COR-L47 (cell line): Measurements from ENCODE around the gene OAS2.
"Not testable (repeated sequence)": the region's sequence is repeated elsewhere in the genome, so short reads cannot be mapped to it uniquely, and the experiment has no call there.

Experiments used
- DNase-seq: peaks from one replicate; lab custom pipeline; 2025; lab: John Stamatoyannopoulos, UW

OAS2 gene

DNA sequence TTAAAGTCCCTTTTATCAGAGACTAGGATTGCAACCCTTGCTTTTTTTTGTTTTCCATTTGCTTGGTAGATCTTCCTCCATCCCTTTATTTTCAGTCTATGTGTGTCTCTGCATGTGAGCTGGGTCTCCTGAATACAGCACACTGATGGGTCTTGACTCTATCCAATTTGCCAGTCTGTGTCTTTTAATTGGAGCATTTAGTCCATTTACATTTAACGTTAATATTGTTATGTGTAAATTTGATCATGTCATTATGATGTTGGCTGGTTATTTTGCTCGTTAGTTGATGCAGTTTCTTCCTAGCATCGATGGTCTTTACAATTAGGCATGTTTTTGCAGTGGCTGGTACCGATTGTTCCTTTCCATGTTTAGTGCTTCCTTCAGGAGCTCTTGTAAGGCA lies 21.2 kb upstream of the OAS2 start:
- not testable (repeated sequence) for DNase-seq

DNA sequence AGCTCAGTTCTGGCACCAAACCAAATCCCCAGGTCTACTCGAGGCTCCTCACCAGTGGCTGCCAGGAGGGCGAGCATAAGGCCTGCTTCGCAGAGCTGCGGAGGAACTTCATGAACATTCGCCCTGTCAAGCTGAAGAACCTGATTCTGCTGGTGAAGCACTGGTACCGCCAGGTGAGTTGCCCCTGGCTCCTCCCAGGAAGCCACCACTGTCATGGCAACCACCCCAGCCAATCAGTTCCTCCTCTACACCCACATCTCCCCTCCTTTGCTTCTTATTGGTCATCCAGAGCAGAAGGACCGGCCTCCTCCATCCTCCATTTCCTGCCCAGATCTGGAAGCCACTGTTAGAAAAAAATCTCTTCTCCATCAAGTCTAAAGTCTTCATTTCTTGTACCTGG lies 17.2 kb upstream of the OAS2 start:
- DNase-seq = no peak

DNA sequence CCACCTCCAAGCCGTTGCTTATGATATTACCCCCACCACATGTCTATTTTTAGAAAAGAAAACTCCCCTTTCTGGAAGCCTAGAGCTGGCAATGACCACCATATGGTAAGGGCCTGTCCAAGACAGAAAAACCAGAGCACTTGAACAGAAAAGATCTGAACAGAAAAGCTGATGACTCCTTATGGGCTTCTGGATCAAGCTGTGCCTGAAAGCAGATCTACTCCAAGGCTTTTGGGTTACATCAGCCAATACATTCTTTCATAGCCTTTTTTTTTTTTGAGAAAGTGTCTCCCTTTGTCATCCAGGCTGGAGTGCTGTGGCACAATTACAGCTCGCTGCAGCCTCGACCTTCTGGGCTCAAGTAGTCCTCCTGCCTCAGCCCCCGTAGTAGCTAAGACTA lies 16.8 kb upstream of the OAS2 start:
- no peak for DNase-seq

DNA sequence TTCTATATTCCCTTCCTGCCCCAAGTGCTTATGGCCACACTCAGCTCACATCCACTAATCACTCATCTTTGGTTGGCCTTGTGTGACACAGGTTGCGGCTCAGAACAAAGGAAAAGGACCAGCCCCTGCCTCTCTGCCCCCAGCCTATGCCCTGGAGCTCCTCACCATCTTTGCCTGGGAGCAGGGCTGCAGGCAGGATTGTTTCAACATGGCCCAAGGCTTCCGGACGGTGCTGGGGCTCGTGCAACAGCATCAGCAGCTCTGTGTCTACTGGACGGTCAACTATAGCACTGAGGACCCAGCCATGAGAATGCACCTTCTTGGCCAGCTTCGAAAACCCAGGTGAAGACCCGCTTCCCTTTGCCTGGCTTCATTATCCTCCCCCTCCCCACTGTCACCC lies 15.8 kb upstream of the OAS2 start:
- no peak for DNase-seq

DNA sequence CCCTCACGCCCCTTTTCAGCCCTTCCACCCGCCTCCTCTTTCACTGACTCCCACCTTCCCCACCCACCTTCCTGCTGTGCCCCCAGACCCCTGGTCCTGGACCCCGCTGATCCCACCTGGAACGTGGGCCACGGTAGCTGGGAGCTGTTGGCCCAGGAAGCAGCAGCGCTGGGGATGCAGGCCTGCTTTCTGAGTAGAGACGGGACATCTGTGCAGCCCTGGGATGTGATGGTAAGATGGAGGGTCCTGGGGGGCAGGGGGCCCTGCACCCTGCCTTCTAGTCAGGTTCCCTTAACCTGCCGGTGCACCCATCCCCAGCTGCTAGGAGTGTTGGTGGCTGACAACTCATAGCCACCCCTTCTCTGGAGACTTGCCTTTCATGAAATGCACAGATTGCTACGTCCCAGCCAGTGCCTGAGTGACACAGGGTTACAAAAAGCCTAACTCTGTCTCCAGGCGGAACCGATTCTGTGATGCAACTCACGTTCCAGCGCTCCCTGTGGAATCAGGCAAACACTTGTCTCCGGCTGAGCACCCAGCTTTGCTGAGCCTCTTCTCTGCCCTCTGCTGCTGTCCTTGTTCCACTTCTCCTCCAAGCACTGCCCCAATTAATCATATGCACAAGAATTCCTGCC lies 15.0 kb upstream of the OAS2 start:
- no peak for DNase-seq

DNA sequence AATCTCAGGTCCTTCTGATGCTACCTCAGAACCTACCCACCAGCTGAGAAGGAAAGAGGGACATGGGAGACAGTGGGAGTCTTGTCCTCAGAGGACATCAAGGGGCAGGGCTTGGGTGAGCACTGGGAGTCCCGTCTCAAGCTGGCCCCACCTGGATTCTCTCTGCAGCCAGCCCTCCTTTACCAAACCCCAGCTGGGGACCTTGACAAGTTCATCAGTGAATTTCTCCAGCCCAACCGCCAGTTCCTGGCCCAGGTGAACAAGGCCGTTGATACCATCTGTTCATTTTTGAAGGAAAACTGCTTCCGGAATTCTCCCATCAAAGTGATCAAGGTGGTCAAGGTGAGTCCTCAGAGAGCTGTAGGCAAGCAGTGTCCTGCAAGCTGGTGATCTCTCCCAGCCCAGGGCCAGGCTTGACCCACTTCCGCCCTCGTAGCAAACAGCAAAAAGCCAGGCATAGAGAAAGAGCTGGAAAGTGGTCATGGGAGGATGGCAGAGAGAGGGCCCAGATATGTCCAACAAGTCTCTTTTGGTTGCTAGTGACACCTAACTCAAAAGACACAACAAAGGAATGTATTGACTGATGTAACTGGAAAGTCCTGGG lies 14.2 kb upstream of the OAS2 start:
- DNase-seq = no peak

DNA sequence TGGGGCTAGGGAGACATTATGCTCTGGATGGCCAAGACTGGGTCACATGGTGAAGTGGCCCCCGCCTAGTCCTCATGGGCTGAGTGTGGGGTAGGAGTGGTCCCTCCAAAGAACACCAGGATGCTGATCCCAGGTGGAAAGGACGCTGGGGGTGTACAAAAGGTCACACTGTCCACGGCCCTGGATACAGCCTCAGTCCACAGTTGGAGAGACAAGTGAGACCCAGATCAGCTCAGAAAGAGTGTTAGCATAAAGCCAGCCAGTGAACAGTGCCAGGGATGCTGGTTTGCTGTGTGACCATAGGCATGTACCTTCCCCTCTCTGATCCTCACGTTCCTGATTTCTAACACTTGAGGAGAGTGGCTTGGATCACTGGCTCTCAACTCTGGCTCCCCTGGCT lies 13.4 kb upstream of the OAS2 start:
- no peak for DNase-seq

DNA sequence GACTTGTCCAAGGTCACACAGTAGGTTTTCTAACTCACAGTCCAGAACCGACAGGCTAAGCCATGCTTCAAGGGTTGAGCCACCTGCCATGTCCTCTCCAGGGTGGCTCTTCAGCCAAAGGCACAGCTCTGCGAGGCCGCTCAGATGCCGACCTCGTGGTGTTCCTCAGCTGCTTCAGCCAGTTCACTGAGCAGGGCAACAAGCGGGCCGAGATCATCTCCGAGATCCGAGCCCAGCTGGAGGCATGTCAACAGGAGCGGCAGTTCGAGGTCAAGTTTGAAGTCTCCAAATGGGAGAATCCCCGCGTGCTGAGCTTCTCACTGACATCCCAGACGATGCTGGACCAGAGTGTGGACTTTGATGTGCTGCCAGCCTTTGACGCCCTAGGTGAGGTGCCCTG lies 12.7 kb upstream of the OAS2 start:
- DNase-seq = no peak

DNA sequence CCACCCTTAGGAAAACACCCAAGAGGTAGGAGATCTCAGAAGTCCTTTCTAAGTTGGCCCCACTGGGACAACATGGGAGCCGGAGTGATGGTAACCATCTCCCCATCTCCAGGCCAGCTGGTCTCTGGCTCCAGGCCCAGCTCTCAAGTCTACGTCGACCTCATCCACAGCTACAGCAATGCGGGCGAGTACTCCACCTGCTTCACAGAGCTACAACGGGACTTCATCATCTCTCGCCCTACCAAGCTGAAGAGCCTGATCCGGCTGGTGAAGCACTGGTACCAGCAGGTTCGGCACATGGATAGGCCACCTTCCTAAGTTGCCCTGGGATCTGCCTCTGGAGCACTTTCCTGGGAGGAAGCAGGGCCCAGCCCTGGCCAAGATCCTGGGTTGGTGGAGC lies 11.0 kb upstream of the OAS2 start:
- DNase-seq = no peak

DNA sequence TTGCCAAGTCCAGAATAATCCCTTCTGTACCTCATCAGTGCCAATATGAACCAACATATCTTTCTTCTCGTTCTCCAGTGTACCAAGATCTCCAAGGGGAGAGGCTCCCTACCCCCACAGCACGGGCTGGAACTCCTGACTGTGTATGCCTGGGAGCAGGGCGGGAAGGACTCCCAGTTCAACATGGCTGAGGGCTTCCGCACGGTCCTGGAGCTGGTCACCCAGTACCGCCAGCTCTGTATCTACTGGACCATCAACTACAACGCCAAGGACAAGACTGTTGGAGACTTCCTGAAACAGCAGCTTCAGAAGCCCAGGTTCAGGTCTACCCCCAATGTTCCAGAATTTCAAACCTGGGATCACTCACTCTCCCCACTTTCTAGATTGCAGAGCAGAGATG lies 10.5 kb upstream of the OAS2 start:
- DNase-seq = no peak

DNA sequence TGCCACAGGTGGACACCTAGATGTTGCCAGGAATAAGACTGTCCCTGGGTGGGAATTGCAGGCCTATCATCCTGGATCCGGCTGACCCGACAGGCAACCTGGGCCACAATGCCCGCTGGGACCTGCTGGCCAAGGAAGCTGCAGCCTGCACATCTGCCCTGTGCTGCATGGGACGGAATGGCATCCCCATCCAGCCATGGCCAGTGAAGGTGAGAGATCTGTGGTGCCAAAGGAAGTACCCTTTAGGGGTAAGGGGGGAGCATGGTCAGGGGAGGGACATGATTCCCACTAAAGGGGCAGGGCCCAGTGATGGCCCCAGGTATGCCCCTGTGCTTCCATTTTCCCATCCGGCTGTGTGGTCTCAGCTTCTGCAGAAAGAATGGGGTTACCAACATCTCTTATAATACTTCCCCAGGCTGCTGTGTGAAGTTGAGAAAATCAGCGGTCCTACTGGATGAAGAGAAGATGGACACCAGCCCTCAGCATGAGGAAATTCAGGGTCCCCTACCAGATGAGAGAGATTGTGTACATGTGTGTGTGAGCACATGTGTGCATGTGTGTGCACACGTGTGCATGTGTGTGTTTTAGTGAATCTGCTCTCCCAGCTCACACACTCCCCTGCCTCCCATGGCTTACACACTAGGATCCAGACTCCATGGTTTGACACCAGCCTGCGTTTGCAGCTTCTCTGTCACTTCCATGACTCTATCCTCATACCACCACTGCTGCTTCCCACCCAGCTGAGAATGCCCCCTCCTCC lies 8.6 kb upstream of the OAS2 start:
- DNase-seq = no peak

DNA sequence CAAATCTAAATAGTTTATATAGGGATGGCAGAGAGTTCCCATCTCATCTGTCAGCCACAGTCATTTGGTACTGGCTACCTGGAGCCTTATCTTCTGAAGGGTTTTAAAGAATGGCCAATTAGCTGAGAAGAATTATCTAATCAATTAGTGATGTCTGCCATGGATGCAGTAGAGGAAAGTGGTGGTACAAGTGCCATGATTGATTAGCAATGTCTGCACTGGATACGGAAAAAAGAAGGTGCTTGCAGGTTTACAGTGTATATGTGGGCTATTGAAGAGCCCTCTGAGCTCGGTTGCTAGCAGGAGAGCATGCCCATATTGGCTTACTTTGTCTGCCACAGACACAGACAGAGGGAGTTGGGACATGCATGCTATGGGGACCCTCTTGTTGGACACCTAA lies 7.9 kb upstream of the OAS2 start:
- DNase-seq = no peak

DNA sequence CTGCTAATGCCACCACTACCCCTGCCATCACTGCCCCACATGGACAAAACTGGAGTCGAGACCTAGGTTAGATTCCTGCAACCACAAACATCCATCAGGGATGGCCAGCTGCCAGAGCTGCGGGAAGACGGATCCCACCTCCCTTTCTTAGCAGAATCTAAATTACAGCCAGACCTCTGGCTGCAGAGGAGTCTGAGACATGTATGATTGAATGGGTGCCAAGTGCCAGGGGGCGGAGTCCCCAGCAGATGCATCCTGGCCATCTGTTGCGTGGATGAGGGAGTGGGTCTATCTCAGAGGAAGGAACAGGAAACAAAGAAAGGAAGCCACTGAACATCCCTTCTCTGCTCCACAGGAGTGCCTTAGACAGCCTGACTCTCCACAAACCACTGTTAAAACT lies 7.1 kb upstream of the OAS2 start:
- DNase-seq = peak; percentile 23

DNA sequence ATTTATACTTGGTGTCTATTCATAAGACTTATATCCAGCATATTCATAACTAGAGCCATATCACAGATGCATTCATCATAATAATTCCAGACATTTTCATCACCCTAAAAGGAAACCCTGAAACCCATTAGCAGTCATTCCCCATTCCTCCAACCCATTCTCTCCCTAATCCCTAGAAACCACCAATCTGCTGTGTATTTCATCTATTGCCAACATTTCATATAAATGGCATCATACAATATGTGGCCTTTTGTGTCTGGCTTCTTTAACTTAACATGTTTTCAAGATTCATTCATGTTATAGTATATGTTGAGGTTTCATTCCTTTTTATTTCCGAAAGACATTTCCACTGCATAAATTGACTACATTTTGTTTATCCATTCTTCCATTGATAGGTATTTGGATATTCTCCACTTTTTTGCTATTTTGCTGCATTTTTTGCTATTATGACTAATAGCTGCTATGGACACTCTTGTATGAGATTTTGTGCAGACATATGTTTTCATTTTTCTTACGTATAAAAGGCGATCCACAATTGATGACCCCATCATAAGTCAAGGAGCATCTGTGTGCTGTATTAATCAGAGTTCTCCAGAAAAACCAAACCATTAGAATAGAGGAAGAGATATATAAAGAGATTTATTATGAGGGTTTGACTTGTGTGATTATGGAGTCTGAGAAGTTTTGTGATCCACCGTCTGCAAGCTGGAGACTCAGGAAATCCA lies 5.1 kb upstream of the OAS2 start:
- DNase-seq = no peak

DNA sequence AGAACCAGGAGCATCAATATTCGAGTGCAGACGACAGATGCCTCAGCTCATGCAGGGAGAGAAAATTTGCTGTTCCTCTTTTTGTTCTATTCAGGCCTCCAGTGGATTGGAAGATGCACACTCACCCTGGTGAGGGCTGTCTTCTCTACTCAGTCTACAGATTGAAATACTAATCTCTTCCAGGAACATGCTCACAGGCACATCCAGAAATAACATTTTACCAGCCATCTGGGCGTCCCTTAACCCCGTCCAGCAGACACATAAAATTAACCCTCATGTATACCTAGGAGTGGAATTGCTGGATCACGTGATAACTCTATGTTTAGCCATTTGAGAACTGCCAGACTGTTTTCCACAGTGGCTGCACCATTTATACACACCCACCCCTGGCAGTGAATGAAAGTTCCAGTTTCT lies 4.5 kb upstream of the OAS2 start:
- peak; percentile 4 for DNase-seq

DNA sequence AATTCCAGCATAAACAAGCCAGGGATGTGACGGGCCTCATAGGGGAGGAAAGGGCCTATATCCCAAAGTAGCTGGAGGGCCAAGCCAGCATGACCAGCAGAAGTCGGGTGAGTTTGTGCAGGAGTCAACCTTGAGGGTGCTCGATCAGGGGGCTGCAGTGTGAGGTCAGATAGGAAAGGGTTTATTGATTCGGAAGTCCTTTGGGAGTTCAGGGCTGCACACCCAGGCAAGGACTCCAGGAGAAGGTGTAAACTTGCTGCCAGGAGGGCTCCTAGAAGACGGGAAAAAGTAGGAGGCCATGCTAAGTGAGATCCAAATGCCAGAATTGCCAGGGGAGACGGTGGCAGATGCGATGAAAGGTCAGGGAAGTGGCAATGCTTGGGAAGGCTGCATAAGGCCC lies 3.4 kb upstream of the OAS2 start:
- DNase-seq = no peak

DNA sequence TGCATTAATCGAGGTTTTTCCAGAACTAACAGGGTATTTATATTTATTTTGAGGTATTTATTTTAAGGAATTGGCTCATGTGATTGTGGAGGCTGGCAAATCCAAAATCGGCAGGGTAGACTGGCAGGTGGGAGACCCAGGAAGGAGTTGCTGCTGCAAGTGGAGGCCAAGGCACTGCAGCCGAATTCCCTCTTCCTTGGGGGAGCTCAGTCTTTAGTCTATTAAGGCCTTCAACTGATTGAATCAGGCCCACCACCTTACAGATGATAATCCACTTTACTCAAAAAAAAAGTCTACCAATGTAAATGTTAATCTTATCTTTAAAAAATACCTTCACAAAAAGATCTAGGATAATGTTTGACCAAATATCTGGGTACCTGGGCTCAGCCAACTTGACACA lies 1.2 kb upstream of the OAS2 start:
- DNase-seq = no peak

DNA sequence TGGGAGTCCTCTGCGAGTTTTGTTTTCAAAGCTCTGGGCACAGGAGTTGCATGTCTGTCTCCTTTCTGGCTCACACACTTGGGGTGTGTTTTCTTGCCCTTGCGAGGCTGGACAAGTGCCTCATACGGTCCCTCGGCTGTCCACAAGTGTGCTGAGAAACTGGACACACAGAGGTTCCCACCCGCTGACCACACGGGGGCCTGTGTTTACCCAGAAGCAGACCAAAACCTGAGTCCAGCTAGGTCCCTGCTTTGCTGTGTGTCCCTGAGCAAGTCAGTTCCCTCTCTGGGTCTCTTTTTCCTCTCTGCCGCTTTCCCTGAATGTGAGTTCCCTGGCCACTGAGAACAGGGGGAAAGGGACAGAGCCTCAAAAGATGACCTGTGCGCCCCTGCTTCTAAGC lies 678 bp upstream of the OAS2 start:
- DNase-seq = no peak

DNA sequence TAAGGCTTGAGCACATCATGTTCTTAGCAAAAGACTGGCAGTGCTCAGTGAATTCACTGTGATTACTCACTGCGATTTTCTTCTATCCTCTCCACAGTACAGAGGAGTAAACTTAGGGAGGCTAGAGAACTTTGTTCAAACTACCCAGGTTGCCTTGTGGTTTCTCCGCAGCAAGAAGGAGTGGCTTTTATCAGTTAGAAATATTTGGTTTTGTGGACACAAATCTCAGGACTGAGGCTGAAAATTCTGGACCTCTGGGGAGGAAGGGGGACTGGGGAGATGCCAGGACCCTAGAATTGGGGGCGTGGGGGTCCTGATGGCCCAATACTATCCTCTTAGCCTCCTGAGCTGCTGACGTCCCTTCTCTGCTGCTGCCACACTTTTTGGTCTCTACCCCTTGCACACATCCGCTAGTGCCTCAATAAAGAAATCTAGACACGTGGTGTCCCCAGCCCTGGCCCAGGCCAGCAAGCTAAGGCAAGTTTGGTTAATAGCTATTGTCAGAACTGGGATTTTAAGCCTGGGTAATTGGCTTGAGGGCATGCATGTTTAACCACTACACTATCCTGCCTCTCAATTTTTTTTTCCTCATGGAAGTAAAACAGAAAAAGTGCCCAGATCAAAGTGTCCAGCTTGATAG lies 842 bp downstream of the OAS2 start:
- DNase-seq = no peak

DNA sequence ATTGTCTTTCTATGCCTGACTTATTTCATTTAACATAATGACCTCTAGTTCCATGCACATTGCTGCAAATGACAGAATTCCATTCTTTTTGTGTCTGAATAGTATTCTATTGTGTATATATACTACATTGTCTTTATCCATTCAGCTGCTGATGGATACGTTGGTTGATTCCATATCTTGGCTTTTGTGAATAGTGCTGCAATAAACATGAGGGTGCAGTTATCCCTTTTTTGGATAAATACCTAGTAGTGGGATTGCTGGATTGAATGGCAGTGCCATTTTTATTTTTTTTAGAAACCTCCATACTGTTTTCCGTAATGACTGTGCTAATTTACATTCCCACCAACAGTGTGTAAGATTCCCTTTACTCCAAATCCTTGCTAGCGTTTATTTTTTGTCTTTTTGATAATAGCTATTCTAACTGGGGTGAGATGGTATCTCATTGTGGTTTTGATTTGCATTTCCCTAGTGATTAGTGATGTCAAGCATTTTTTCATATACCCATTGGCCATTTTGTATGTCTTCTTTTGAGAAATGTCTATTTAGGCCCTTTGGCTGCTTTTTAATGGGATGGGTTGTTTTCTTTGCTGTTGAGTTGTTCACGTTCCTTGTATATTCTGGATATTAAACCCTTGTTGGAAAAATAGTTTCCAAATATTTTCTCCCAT lies 2.3 kb downstream of the OAS2 start:
- no peak for DNase-seq

DNA sequence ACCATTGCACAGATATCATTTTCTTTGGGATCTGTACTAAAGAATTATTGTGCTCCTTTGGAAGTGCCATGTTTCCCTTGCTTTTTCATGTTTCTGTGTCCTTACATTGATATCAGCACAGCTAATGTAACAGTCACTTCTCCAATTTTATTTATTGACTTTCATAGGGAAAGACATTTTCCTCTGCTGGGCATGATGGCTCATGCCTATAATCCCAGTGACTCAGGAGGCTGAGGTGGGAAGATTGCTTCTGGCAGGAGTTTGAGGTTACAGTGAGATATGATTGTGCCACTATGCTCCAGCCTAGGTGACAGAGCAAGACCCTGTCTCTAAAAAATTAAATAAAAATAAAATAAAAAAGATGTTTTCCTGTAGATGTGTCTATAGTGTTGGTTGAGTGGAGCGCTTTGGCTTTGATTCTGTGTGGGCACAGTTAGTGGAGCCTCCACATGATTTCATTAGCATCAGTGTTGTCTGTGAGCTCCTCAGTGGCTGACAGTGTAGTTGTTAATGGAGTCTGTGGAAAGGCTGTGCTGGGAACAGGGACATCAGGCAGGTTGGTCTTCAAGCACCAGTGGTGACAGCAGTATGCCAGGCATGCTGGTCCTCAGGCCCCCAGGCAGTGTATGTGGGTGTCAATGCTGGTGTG lies 7.4 kb downstream of the OAS2 start:
- DNase-seq = no peak
